Measurements from ENCODE around the gene SLCO1B1.
"Not testable (repeated sequence)": the region's sequence is repeated elsewhere in the genome, so short reads cannot be mapped to it uniquely, and the experiment has no call there.

The SLCO1B1 gene

GRCh38 chr12:21172079-21172478 is 41.1 kb downstream of the SLCO1B1 start:
- H3K4me1 ChIP-seq (ENCODE audit: control insufficient read depth in 2 of 2, insufficient read depth in 1 of 2, low read depth in 1 of 2, low read length in 2 of 2) = peaks cover 0 to 14% of the 10 kb centered on the region in 2 donors
- H4K91ac ChIP-seq (ENCODE audit: low read depth, low read length, poor library complexity) = no peak overlapping the region
- no peaks in the 10 kb centered on the region for H3K36me3 ChIP-seq (replicated peaks in 1 of 2; ENCODE audit: control insufficient read depth in 2 of 2, insufficient read depth in 2 of 2, low read length in 2 of 2)
- WGBS, 2 donors (ENCODE audit: extremely low coverage in 2 of 2, insufficient read length in 2 of 2, insufficient replicate concordance in 1 of 2) = no CpG with 5 or more reads among the region's 1 CpG
- no peak overlapping the region for H3K4me2 ChIP-seq (ENCODE audit: insufficient read depth, low read length, poor library complexity, severe bottlenecking)
- DNase-seq (ENCODE audit: low spot score) = no peak
- no peak overlapping the region for H3K18ac ChIP-seq (ENCODE audit: low read length)
- no peak overlapping the region for H3K4me3 ChIP-seq (ENCODE audit: low read length in 2 of 2)
- no peaks in the 10 kb centered on the region for H3K9me3 ChIP-seq (replicated peaks in 1 of 2; ENCODE audit: control insufficient read depth in 2 of 2, insufficient read depth in 1 of 2, low read depth in 1 of 2, low read length in 2 of 2)
- H3K9ac ChIP-seq (ENCODE audit: low read depth, low read length, poor library complexity) = no peak overlapping the region
- no peak overlapping the region for H4K8ac ChIP-seq (ENCODE audit: low read depth, low read length)
- H2BK120ac ChIP-seq (ENCODE audit: low read depth, low read length) = no peak overlapping the region
- H3K14ac ChIP-seq (ENCODE audit: low read length) = no peak overlapping the region
- no peak overlapping the region for H2AK5ac ChIP-seq (ENCODE audit: low read depth, low read length)
- H2BK5ac ChIP-seq (ENCODE audit: low read length) = no peak overlapping the region
- no peak overlapping the region for H3K27ac ChIP-seq (replicated peaks; ENCODE audit: low read length)
- H2AFZ ChIP-seq (ENCODE audit: low read length) = peak overlapping the region; percentile 33
- H3K4ac ChIP-seq (ENCODE audit: low read length) = no peak overlapping the region
- H3K23ac ChIP-seq (ENCODE audit: low read depth, low read length, poor library complexity) = no peak overlapping the region
- no peaks in the 10 kb centered on the region for H3K79me1 ChIP-seq (ENCODE audit: low read depth, low read length)
- no peak overlapping the region for H2BK12ac ChIP-seq (ENCODE audit: low read length)
- no peak overlapping the region for H2BK15ac ChIP-seq (ENCODE audit: low read length)
- H3K27me3 ChIP-seq (ENCODE audit: control insufficient read depth in 3 of 3, insufficient read depth in 3 of 3, low read depth in 1 of 3, low read length in 3 of 3) = no peaks in the 10 kb centered on the region

GRCh38 chr12:21183721-21184275 is 52.8 kb downstream of the SLCO1B1 start:
- Histone ChIP-seq H3K27me3 (ENCODE audit: control insufficient read depth in 3 of 3, insufficient read depth in 3 of 3, low read depth in 1 of 3, low read length in 3 of 3) (no peaks in the 10 kb centered on the region), H3K4me3 (ENCODE audit: low read length in 2 of 2) (no peak overlapping the region), H3K79me1 (ENCODE audit: low read depth, low read length) (no peaks in the 10 kb centered on the region), H3K4me1 (ENCODE audit: control insufficient read depth in 2 of 2, insufficient read depth in 1 of 2, low read depth in 1 of 2, low read length in 2 of 2) (no peaks in the 10 kb centered on the region), H3K27ac (replicated peaks; ENCODE audit: low read length) (no peak overlapping the region), H2BK120ac (ENCODE audit: low read depth, low read length) (no peak overlapping the region), H2BK12ac (ENCODE audit: low read length) (no peak overlapping the region), H2AK5ac (ENCODE audit: low read depth, low read length) (no peak overlapping the region), H3K4me2 (ENCODE audit: insufficient read depth, low read length, poor library complexity, severe bottlenecking) (no peak overlapping the region), H3K4ac (ENCODE audit: low read length) (no peak overlapping the region), H3K9ac (ENCODE audit: low read depth, low read length, poor library complexity) (no peak overlapping the region), H2BK15ac (ENCODE audit: low read length) (no peak overlapping the region), H3K18ac (ENCODE audit: low read length) (no peak overlapping the region), H3K14ac (ENCODE audit: low read length) (no peak overlapping the region), H3K23ac (ENCODE audit: low read depth, low read length, poor library complexity) (no peak overlapping the region), H3K36me3 (replicated peaks in 1 of 2; ENCODE audit: control insufficient read depth in 2 of 2, insufficient read depth in 2 of 2, low read length in 2 of 2) (no peaks in the 10 kb centered on the region), H4K91ac (ENCODE audit: low read depth, low read length, poor library complexity) (no peak overlapping the region), H4K8ac (ENCODE audit: low read depth, low read length) (no peak overlapping the region), H2BK5ac (ENCODE audit: low read length) (no peak overlapping the region), H2AFZ (ENCODE audit: low read length) (no peak overlapping the region), H3K9me3 (replicated peaks in 1 of 2; ENCODE audit: control insufficient read depth in 2 of 2, insufficient read depth in 1 of 2, low read depth in 1 of 2, low read length in 2 of 2) (no peaks in the 10 kb centered on the region)
- no CpG with 5 or more reads among the region's 3 CpGs for WGBS, 2 donors (ENCODE audit: extremely low coverage in 2 of 2, insufficient read length in 2 of 2, insufficient replicate concordance in 1 of 2)
- no peak for DNase-seq (ENCODE audit: low spot score)

GRCh38 chr12:21190016-21190415 is 59.0 kb downstream of the SLCO1B1 start:
- Histone ChIP-seq H3K14ac (ENCODE audit: low read length) (no peak overlapping the region), H3K4me2 (ENCODE audit: insufficient read depth, low read length, poor library complexity, severe bottlenecking) (no peak overlapping the region), H2BK12ac (ENCODE audit: low read length) (no peak overlapping the region), H3K18ac (ENCODE audit: low read length) (no peak overlapping the region), H3K9me3 (replicated peaks in 1 of 2; ENCODE audit: control insufficient read depth in 2 of 2, insufficient read depth in 1 of 2, low read depth in 1 of 2, low read length in 2 of 2) (no peaks in the 10 kb centered on the region), H3K36me3 (replicated peaks in 1 of 2; ENCODE audit: control insufficient read depth in 2 of 2, insufficient read depth in 2 of 2, low read length in 2 of 2) (no peaks in the 10 kb centered on the region), H4K8ac (ENCODE audit: low read depth, low read length) (no peak overlapping the region), H3K23ac (ENCODE audit: low read depth, low read length, poor library complexity) (no peak overlapping the region), H3K27me3 (ENCODE audit: control insufficient read depth in 3 of 3, insufficient read depth in 3 of 3, low read depth in 1 of 3, low read length in 3 of 3) (no peaks in the 10 kb centered on the region), H2BK120ac (ENCODE audit: low read depth, low read length) (no peak overlapping the region), H2AK5ac (ENCODE audit: low read depth, low read length) (no peak overlapping the region), H2BK5ac (ENCODE audit: low read length) (no peak overlapping the region), H2BK15ac (ENCODE audit: low read length) (no peak overlapping the region), H3K4ac (ENCODE audit: low read length) (no peak overlapping the region), H3K27ac (replicated peaks; ENCODE audit: low read length) (no peak overlapping the region), H3K9ac (ENCODE audit: low read depth, low read length, poor library complexity) (no peak overlapping the region), H2AFZ (ENCODE audit: low read length) (no peak overlapping the region), H3K4me1 (ENCODE audit: control insufficient read depth in 2 of 2, insufficient read depth in 1 of 2, low read depth in 1 of 2, low read length in 2 of 2) (no peaks in the 10 kb centered on the region), H3K79me1 (ENCODE audit: low read depth, low read length) (no peaks in the 10 kb centered on the region), H3K4me3 (ENCODE audit: low read length in 2 of 2) (no peak overlapping the region), H4K91ac (ENCODE audit: low read depth, low read length, poor library complexity) (no peak overlapping the region)
- WGBS, 2 donors (ENCODE audit: extremely low coverage in 2 of 2, insufficient read length in 2 of 2, insufficient replicate concordance in 1 of 2) = no CpG with 5 or more reads among the region's 3 CpGs
- no peak for DNase-seq (ENCODE audit: low spot score)

- not testable (repeated sequence) for DNase-seq (ENCODE audit: low spot score); H3K14ac ChIP-seq (ENCODE audit: low read length); H3K4me3 ChIP-seq (ENCODE audit: low read length in 2 of 2); H3K18ac ChIP-seq (ENCODE audit: low read length); H2BK15ac ChIP-seq (ENCODE audit: low read length); H4K91ac ChIP-seq (ENCODE audit: low read depth, low read length, poor library complexity); H3K27ac ChIP-seq (replicated peaks; ENCODE audit: low read length); H2AFZ ChIP-seq (ENCODE audit: low read length); H3K9ac ChIP-seq (ENCODE audit: low read depth, low read length, poor library complexity); H4K8ac ChIP-seq (ENCODE audit: low read depth, low read length); H3K4ac ChIP-seq (ENCODE audit: low read length); H2AK5ac ChIP-seq (ENCODE audit: low read depth, low read length); H3K4me2 ChIP-seq (ENCODE audit: insufficient read depth, low read length, poor library complexity, severe bottlenecking); H2BK12ac ChIP-seq (ENCODE audit: low read length); H3K36me3 ChIP-seq (replicated peaks in 1 of 2; ENCODE audit: control insufficient read depth in 2 of 2, insufficient read depth in 2 of 2, low read length in 2 of 2); H3K4me1 ChIP-seq (ENCODE audit: control insufficient read depth in 2 of 2, insufficient read depth in 1 of 2, low read depth in 1 of 2, low read length in 2 of 2); H2BK120ac ChIP-seq (ENCODE audit: low read depth, low read length); H2BK5ac ChIP-seq (ENCODE audit: low read length); H3K79me1 ChIP-seq (ENCODE audit: low read depth, low read length); H3K9me3 ChIP-seq (replicated peaks in 1 of 2; ENCODE audit: control insufficient read depth in 2 of 2, insufficient read depth in 1 of 2, low read depth in 1 of 2, low read length in 2 of 2); H3K23ac ChIP-seq (ENCODE audit: low read depth, low read length, poor library complexity); H3K27me3 ChIP-seq (ENCODE audit: control insufficient read depth in 3 of 3, insufficient read depth in 3 of 3, low read depth in 1 of 3, low read length in 3 of 3)
- WGBS, 2 donors (ENCODE audit: extremely low coverage in 2 of 2, insufficient read length in 2 of 2, insufficient replicate concordance in 1 of 2) = no CpG with 5 or more reads among the region's 19 CpGs
Observed at GRCh38 chr12:21214433-21214832, 83.4 kb downstream of the SLCO1B1 start.
